Adrenal gland (tissue), 5 donors: ENCODE data around the gene RAPGEF4.

Source experiments
- POLR2A ChIP-seq, 2 donors: fragments of 450-650 bp; IDR thresholded peaks; one replicate each; pipeline ENCODE4 v1.6.1; 2017; ENCODE audit warnings: antibody characterized with exemption in 2 of 2, mild to moderate bottlenecking in 2 of 2, moderate library complexity in 1 of 2
- TF ChIP-seq, protein P1 (sequence below), 6 experiments: fragments of 450-650 bp in 4 of 6; fragments of 200-600 bp in 2 of 6; sonication (generic) in 1 of 6; IDR thresholded peaks; 1 replicate in 5 of 6; 2 replicates in 1 of 6; pipeline versions ENCODE4 v1.5.1 to v1.8.0; 2016 to 2021; ENCODE audit warnings: antibody characterized with exemption in 6 of 6, mild to moderate bottlenecking in 2 of 6, moderate library complexity in 1 of 6
- donor health status: DM: no; HTN: no; CAD: no.

DNA sequence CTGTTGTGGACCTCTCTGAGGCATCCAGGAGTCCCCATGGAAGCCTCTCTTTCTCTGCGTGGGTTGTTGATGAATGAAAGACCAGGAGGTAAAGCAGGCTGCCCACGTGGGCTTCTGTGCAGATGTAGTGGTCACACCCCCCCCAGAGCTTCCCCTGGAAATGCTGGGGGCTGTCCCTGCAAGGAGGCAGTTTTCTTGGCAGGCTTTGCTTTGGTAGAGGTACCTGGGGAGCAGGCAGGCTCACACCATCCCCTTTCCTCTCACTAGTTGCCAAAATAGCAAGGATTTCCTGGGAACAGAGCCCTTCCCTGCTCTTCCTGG is 242.4 kb downstream of the RAPGEF4 start:
- TF ChIP-seq, protein P1, sequence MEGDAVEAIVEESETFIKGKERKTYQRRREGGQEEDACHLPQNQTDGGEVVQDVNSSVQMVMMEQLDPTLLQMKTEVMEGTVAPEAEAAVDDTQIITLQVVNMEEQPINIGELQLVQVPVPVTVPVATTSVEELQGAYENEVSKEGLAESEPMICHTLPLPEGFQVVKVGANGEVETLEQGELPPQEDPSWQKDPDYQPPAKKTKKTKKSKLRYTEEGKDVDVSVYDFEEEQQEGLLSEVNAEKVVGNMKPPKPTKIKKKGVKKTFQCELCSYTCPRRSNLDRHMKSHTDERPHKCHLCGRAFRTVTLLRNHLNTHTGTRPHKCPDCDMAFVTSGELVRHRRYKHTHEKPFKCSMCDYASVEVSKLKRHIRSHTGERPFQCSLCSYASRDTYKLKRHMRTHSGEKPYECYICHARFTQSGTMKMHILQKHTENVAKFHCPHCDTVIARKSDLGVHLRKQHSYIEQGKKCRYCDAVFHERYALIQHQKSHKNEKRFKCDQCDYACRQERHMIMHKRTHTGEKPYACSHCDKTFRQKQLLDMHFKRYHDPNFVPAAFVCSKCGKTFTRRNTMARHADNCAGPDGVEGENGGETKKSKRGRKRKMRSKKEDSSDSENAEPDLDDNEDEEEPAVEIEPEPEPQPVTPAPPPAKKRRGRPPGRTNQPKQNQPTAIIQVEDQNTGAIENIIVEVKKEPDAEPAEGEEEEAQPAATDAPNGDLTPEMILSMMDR (IDR thresholded peaks at IDR 0.05): no peak
- TF ChIP-seq POLR2A (IDR thresholded peaks at IDR 0.05): no peak
